Caki2 (cell line): ENCODE measurements around the gene CNDP1. TPM values are rescaled to one million over a fixed set of nuclear protein-coding genes. Genes with fewer than 3 reads are reported as not detected.
"Not testable (repeated sequence)": the region's sequence is repeated elsewhere in the genome, so short reads cannot be mapped to it uniquely, and the experiment has no call there.

Experiments
- DNase-seq: peaks from one replicate; pipeline ENCODE4 v3.0.0-alpha.2; 2015; ENCODE audit warnings: low read depth
- in situ Hi-C: cut with HindIII; loops from 2 replicates; pipeline ENCODE4 v1.10.0; 2016; ENCODE audit warnings: low sequenced_read_pairs, low pct_unique_long_range_greater_than_20kb, mixed read lengths
- total RNA-seq: library from RNA; depleted of rRNA; stranded (reverse); fragments of >200 nt; shearing (Covaris generic); gene quantifications from 2 replicates; pipeline ENCODE4 v1.2.3, GENCODE V29; 2014; ENCODE audit warnings: low replicate concordance

Gene CNDP1
- total RNA-seq, 1 experiment from 2014 or later, result not detected

DNA sequence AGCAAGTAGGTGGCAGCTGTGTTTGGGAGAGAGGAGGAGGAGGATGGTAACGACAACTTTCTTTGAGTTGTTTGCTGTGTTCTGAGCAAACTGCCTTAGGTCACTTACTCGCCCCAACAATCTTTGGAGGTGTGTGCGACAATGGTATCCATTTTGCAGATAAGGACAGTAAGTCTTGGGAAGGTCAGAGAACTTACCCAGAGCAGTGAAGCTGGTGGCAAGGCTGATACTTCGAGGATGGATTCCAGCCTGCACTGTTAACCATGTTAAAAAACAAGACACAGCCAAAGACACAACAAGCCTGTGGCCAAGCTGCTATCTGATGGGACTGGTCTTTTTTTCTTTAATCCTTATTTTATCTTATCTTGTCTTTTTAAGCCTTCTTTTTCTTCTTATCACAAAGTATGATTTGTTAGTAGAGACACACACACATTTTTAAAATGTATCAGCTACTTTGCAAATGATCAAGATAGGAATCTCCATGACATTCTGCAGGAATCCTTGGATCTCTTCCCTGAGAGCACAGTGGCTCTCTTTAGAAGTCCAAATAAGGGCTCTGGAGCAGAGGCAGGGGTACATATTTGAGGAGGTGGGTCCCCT lies 27.9 kb downstream of the CNDP1 start:
- in situ Hi-C loops, result no loop called here
- DNase-seq, result no peak

DNA sequence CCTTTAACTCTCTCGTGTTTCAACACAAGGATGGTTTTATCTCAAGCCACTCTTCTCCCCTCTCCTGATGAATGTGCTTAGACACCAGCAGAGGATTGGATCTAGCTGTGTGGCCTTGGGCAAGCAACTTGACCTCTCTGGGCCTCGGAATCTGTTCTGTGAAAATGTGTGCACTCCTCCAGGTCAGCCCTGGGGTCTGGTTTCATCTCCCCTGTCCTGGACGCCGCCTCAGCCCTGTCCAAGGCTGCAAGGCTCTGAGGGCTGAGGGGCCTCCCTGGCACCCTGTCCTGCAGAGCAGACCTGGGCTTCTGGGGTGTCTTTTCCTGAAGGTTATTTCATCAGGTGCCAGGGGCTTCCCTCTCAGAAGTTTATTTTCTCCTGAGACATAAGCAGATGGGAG lies 28.5 kb downstream of the CNDP1 start:
- no peak for DNase-seq
- in situ Hi-C loops, result no loop called here

DNA sequence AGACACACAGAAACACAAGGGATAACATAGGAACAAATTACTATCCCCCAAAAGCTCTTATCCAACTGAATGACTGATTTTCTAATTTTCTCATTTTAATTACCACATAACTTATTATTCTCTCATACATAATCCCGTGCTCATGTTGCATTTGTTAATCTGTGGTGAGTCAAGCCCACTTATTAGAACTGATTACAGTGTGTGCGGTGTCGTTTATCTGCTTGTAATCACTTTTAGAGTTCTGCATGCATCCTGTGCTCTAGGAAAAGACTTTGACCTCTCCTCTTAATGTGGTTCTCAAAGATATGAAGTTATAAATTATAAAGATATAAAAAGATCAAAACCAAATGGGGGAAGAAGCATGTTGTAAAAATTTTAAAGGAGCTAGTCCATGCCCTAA lies 29.7 kb downstream of the CNDP1 start:
- in situ Hi-C loops, result no loop called here
- no peak for DNase-seq

DNA sequence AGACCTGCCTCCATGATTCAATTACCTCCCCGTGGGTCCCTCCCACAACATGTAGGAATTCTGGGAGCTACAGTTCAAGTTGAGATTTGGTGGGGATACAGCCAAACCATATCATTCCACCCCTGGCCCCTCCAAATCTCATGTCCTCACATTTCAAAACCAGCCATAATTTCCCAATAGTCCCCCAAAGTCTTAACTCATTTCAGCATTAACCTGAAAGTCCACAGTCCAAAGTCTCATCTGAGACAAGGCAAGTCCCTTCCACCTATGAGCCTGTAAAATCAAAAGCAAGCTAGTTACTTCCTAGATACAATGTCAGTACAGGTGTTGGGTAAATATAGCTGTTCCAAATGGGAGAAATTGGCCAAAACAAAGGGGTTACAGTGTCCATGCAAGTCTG lies 30.9 kb downstream of the CNDP1 start:
- not testable (repeated sequence) for DNase-seq

DNA sequence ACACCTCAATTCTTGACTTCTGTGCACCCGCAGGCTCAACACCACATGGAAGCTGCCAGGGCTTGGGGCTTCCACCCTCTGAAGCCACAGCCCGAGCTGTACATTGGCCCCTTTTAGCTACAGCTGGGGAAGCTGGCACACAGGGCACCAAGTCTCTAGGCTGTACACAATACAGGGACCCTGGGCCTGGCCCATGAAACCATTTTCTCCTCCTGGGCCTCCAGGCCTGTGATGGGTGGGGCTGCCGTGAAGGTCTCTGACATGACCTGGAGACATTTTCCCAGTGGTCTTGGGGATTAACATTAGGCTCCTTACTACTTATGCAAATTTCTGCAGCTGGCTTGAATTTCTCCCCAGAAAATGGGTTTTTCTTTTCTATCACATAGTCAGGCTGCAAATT lies 31.7 kb downstream of the CNDP1 start:
- in situ Hi-C loops, result not testable (repeated sequence)

More for the DNA sequence above, 30.9 kb downstream of the CNDP1 start:
- in situ Hi-C loops, result not testable (repeated sequence)

DNA sequence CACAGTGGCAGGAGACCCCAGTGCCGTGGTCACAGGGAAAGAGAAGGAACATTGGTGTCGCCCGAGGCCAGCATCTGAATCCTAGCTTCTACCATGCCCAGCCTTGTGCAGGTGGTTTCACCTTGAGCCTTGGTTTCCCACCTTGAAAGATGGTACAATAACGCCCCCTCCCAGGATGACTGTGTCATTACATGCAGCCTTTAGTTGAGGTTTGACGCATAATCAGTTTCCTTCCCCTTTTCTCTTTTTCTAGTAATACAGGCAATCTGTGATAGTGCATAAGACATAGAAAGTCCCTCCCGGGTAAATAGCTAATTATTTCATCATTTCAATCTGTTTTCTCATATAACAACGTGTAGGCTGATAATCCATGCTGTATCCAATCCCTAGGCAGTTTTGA lies 33.5 kb downstream of the CNDP1 start:
- in situ Hi-C loops, result no loop called here
- no peak for DNase-seq

More for the DNA sequence above, 31.7 kb downstream of the CNDP1 start:
- not testable (repeated sequence) for DNase-seq

DNA sequence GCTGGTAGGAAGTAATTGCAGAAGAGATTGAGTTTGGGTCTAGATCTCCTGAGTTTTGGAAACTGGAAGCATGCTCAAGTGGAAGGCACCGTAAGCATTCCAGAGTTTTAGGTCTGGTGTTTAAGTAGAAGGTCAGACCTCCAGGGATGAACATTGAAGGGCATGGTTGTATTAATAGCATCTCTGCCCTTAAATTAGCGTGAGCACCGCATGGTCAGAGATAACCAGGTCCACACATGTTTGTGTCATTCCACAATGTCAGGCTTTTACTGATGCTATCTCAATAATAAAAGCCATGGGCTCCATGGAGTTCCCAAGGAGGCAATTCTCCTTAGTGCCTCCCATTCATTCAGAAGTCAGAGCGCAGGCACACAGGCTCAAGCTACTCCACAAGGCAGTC lies 35.1 kb downstream of the CNDP1 start:
- in situ Hi-C loops, result no loop called here

DNA sequence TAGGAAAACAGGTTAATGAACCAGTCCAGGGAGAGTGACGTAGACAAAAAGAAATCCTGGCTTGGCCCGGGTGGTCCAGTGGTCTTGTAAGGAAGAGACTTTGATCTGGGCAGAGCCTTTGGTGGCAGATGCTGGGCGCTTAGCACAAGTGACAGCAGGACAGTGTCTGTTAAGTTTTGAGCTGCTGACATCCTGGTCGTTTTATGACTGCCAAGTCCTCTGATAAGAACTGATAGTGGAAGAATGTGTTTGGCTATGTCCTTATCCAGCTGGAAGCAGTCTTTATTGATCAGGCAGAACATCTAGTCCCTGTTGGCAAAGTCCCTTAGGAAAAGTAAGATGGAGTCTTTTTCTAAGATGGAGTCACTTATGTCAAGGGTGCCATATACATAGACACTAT lies 36.0 kb downstream of the CNDP1 start:
- no peak for DNase-seq
- in situ Hi-C loops, result no loop called here

More for the DNA sequence above, 35.1 kb downstream of the CNDP1 start:
- no peak for DNase-seq

DNA sequence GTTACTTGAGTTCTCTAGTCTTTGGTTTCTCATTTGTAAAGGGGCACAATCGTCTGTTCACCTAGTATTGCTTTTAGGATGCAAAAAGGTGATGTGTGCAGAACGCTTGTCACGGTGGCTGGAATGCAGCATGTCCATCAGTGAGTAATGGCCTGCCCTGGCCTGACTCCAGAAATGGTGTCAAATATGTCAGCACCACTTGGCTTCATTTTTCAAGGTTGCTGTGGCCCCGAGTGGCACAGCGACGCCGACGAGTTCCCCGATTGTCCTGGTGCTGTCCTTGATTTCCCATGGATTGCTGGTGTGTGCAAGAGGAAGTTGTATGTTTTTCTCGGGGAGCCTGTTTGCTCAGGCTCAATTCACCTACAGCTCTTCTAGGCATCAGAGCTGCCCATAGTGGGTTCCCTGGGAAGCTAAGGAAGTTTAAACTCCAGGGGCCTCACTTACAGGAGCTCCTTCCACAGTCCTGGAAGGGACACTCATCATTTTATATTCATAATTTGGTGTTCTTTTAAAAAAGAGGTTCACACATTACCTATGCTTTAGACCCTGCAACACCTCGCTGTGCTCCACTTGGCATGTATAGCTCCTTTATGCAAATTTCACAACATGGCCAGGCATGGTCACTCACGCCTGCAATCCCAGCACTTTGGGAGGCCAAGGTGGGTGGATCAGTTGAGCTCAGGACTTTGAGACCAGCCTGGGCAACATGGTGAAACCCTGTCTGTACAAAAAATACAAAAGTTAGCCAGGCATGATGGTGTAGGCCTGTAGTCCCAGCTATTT lies 37.8 kb downstream of the CNDP1 start:
- no peak for DNase-seq
- in situ Hi-C loops, result no loop called here

DNA sequence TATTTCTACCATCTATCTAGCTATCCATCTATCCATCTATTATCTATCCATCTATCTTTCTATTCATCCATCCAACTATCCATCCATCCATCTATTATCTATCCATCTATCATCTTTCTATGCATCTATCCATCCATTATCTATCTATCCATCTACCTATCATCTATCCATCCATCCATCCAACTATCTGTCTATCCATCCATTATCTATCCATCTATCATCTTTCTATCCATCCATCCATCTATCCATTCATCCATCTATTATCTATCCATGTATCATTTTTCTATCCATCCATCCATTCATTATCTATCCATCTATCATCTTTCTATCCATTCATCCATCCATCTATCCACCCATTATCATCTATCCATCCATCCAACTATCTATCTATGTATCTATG lies 38.8 kb downstream of the CNDP1 start:
- in situ Hi-C loops, result no loop called here
- no peak for DNase-seq

DNA sequence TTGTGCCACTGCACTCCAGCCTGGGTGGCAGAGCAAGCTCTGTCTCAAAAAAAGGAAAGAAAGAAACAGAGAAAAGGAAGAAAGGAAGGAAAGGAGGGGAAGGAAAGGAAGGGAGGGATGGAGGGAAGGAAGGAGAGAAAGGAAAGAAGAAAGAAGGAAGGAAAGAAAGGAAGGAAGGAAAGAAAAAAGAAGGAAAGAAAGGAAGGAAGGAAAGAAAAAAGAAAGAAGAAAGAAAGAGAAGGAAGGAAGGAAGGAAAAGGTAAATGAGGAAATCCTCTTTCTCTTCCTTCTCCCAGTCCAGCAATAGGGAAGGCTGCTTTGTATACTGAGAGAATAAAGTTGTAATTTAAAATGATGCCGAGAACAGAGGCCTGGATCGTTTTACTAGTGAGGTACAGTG lies 40.6 kb downstream of the CNDP1 start:
- in situ Hi-C loops, result no loop called here
- no peak for DNase-seq

DNA sequence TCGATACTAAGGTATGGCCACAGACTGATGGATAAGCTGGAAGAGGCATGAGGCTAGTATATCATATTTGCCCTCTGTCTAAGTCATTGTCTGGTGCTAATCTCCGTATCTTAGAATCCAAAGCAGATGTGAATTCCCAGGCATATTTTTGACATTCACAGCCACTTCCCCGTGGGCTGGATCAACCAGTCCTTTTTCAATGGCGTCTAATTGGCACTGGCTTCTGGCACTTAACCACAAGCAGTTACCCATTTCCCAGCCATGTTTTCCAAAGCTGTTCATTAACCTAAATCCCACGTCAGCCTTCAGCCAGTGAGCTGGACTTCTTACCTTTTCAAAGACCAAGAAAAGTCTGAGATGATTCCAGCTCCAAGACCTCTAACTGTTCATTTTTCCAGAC lies 42.7 kb downstream of the CNDP1 start:
- no peak for DNase-seq
- in situ Hi-C loops, result no loop called here

DNA sequence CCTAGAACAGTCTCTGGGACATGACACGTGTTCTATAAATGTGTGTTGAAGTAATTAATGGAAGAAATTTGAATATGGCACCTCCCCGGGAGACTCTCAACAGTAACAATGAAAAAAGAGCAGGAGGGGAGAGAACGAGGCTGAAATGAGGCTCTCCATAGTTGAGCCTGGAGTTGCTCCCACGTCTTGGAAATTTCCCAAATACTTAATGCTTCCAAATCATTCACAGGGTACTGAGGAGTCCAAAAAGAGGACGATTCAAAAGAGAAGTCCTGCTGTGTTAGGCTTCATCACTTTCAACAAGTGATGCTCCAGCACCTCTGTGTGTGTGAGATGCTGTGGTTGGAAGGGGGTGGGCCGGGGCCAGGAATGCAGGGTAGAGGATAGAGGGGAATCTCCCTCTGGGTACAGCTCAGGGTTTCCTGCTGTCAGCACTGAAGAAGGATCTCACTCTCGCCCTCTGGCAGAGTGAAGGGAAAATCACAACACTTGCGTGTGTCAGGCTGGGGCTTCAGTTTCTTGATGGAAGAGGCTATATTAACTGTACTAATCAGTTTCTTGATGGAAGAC lies 45.3 kb downstream of the CNDP1 start:
- no peak for DNase-seq
- in situ Hi-C loops, result no loop called here

DNA sequence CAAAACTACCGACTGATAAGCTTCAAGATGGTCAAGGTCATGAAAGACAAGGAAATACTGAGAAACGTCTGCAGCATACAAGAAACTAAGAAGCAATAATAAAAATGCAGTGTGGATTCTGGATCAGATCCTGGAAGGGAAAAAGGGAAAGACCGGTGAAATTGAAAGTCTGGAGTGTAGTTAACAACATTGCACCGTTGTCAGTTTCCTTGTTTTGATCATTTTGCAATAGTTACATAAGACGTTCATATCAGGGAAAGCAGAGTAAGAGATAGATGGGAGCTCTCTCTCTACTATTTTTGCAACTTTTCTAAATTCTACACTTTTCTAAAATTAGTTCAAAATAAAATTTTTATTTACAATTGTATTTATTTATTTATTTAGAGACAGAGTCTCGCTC lies 48.3 kb downstream of the CNDP1 start:
- in situ Hi-C loops, result no loop called here
- no peak for DNase-seq

DNA sequence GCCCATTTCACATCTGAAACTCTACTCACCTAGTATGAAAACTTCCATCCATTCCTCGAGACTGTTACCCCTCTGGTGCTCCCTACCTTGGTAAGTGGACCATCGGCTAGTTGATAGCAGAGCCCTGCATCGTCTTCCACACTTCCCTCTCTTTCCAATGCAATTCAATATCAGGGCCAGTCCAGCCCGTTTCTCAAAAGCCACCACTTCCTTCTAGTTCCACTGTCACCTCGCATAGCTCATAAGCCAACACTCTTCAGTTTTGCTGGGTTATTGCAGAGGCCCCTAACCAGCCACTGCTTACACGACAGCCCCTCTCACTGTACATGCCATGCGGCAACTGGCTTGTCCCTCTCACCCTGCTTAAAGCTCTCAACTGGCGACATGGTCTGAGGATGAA lies 53.1 kb downstream of the CNDP1 start:
- DNase-seq, result no peak
- in situ Hi-C loops, result no loop called here

DNA sequence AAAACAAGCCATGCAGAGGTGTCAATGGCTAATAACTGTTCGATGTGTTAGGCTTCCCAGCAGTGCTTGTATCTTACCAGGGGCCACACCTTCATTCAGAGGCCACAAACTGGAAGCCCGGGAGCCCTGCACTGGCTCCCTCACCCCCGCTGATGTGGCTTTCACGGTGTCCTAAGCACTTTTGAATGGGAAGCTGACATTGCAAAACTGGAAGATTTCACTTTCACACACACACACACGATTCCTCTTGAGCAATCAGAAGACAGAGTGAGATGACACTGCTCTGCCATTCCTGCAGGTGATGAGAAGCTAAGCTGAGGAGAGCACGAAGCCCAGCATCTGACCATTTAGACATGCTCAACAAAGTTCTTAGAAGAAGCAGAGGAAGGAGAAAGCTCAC lies 54.7 kb downstream of the CNDP1 start:
- in situ Hi-C loops, result no loop called here
- no peak for DNase-seq

DNA sequence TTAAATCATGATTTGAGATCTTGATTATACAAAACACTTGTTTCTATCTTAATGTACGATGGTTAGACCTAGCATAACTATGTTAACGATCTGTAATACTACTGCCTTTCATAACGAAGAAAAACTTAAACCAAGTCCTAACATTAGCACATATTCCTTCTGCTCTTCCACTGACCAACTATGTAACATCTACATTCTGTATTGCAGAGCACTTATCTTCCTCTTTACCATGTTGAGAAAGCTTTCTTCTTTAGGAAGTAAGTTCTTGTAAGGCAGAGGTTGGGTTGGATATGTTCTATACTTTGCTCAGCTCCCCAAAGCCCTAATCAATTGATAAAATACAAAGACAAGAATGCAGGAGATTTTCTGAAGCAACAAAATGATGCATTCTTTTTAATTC lies 55.5 kb downstream of the CNDP1 start:
- in situ Hi-C loops, result no loop called here
- DNase-seq, result no peak

DNA sequence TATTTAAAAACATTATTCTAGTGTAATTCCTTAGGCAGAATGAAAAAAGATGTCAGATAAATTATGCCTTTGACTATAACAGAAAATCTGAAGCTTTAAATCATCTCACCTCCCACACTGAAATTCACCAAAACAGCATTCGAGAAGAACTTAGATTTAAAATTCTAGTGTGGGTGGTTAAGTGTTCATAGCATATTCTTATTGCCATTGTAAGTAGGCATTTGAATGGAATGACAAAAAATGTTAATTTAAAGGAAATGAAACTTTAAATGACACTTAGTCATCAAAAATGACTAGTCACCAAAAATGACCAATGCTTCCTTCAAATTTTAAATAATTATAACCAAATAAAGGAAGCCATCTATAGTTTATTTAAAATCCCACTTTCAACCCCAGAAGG lies 56.4 kb downstream of the CNDP1 start:
- DNase-seq, result no peak
- in situ Hi-C loops, result no loop called here

DNA sequence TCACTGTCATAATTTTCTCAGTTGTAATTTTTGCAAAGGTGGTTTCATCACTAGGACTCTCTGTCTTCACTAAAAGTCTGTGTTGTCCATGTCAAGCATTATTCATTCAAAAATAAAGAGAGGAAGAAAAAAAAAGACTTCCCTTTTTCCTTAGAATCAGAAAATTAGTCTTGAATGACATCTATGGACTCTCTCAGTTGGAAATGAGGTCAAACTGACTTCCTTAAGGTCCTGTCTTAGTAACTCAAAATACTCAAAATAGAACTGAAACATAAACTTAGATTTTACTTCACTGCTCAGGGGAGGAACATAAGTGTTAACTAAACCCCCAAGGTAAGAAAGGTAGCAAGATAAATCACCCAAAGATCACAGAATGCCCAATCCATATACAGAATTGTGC lies 61.1 kb downstream of the CNDP1 start:
- DNase-seq, result no peak
- in situ Hi-C loops, result no loop called here
